IMR-90 (cell line): Measurements from ENCODE around the gene CLCN6. TPM values are rescaled to one million over a fixed set of nuclear protein-coding genes. Genes with fewer than 3 reads are reported as not detected.

Source experiments
- ATAC-seq: fragments of 200-7000 bp; cut with Tn5 transposase; 2 replicates; pipeline ENCODE4 v1.9.1; 2020; ENCODE audit warnings: low read depth, mild to moderate bottlenecking, moderate library complexity
- BruUV-seq: library from RNA; stranded (reverse); fragments of 400-500 nt; replicated peaks from 2 replicates; lab custom pipeline; 2021; lab: Mats Ljungman, UMichigan
- CTCF ChIA-PET: fragments of 300-600 bp; formaldehyde crosslinking; extraction: SDS; loops from one replicate; lab custom pipeline; 2021; ENCODE audit warnings: antibody characterized with exemption; lab: Yijun Ruan, JAX
- POLR2A ChIA-PET: fragments of 300-600 bp; sonication (Branson Sonifier 250); formaldehyde crosslinking; loops from one replicate; lab custom pipeline; 2022; ENCODE audit warnings: antibody characterized with exemption; ENCODE audit not compliant: unreplicated experiment; lab: Charles Lee
- DNase-seq: peaks from one replicate; pipeline ENCODE4 v3.0.0; 2013
- H2AFZ ChIP-seq: replicated peaks from 2 replicates; pipeline ENCODE3; 2013; ENCODE audit warnings: low read length, mild to moderate bottlenecking; ENCODE audit not compliant: poor library complexity
- H2AK5ac ChIP-seq: 2 replicates; pipeline ENCODE4 v1.6.1; 2013; ENCODE audit warnings: low read depth, low read length, inconsistent platforms
- H2AK9ac ChIP-seq: replicated peaks from 2 replicates; pipeline ENCODE3; 2013; ENCODE audit warnings: mild to moderate bottlenecking, low read depth, low read length, moderate library complexity; ENCODE audit not compliant: poor library complexity
- H2BK120ac ChIP-seq: 2 replicates; pipeline ENCODE4 v1.6.1; 2013; ENCODE audit warnings: low read depth, low read length, inconsistent platforms
- H2BK15ac ChIP-seq: 3 replicates; pipeline ENCODE4 v1.6.1; 2013; ENCODE audit warnings: low read depth, low read length, inconsistent platforms
- H2BK20ac ChIP-seq: 2 replicates; pipeline ENCODE4 v1.6.1; 2013; ENCODE audit warnings: low read depth, mild to moderate bottlenecking, inconsistent platforms, low read length, moderate library complexity
- H2BK5ac ChIP-seq: 2 replicates; pipeline ENCODE4 v1.6.1; 2013; ENCODE audit warnings: mild to moderate bottlenecking, low read depth, low read length, inconsistent platforms; ENCODE audit not compliant: poor library complexity, severe bottlenecking
- H3K14ac ChIP-seq: replicated peaks from 2 replicates; pipeline ENCODE4 v1.6.1; 2013; ENCODE audit warnings: low read depth, low read length, inconsistent platforms
- H3K18ac ChIP-seq: 2 replicates; pipeline ENCODE4 v1.6.1; 2013; ENCODE audit warnings: low read depth, low read length, control low read depth
- H3K23ac ChIP-seq: 2 replicates; pipeline ENCODE4 v1.6.1; 2013; ENCODE audit warnings: low read depth, low read length, inconsistent platforms
- H3K27ac ChIP-seq: 2 replicates; pipeline ENCODE4 v1.5.1; 2013; ENCODE audit warnings: mild to moderate bottlenecking, control low read depth, low read length; ENCODE audit not compliant: insufficient read depth
- H3K27me3 ChIP-seq: 2 replicates; pipeline ENCODE4 v1.6.1; 2013; ENCODE audit warnings: low read length; ENCODE audit not compliant: control insufficient read depth, insufficient read depth
- H3K36me3 ChIP-seq: 2 replicates; pipeline ENCODE4 v1.6.1; 2013; ENCODE audit warnings: low read length, mixed read lengths; ENCODE audit not compliant: control insufficient read depth, insufficient read depth
- H3K4ac ChIP-seq: 2 replicates; pipeline ENCODE4 v1.6.1; 2013; ENCODE audit warnings: low read depth, low read length, inconsistent platforms
- H3K4me1 ChIP-seq: 2 replicates; pipeline ENCODE4 v1.6.1; 2013; ENCODE audit warnings: low read length, mixed read lengths; ENCODE audit not compliant: control insufficient read depth, insufficient read depth
- H3K4me2 ChIP-seq: 2 replicates; pipeline ENCODE4 v1.6.1; 2013; ENCODE audit warnings: low read depth, mild to moderate bottlenecking, control low read depth, low read length, moderate library complexity
- H3K4me3 ChIP-seq: 2 replicates; pipeline ENCODE4 v1.5.1; 2013; ENCODE audit warnings: low read depth, mild to moderate bottlenecking, control low read depth, low read length, moderate library complexity; ENCODE audit not compliant: insufficient read depth
- H3K56ac ChIP-seq: 2 replicates; pipeline ENCODE4 v1.6.1; 2013; ENCODE audit warnings: low read length, inconsistent platforms; ENCODE audit not compliant: insufficient read depth; ENCODE audit errors: extremely low read depth
- H3K79me1 ChIP-seq, 2 experiments: 2 replicates each; pipeline ENCODE4 v1.6.1; 2013; ENCODE audit warnings: low read length in 2 of 2, inconsistent platforms in 1 of 2, low read depth in 1 of 2
- H3K9ac ChIP-seq: 2 replicates; pipeline ENCODE4 v1.6.1; 2013; ENCODE audit warnings: low read depth, low read length, control low read depth
- H3K9me1 ChIP-seq: 2 replicates; pipeline ENCODE4 v1.6.1; 2013; ENCODE audit warnings: low read length, inconsistent platforms; ENCODE audit not compliant: insufficient read depth
- H3K9me3 ChIP-seq: 2 replicates; pipeline ENCODE4 v1.6.1; 2013; ENCODE audit warnings: low read length; ENCODE audit not compliant: control insufficient read depth, insufficient read depth
- H4K20me1 ChIP-seq: 2 replicates; pipeline ENCODE4 v1.6.1; 2013; ENCODE audit warnings: low read length, inconsistent platforms; ENCODE audit not compliant: insufficient read depth
- H4K5ac ChIP-seq: 2 replicates; pipeline ENCODE4 v1.6.1; 2013; ENCODE audit warnings: mild to moderate bottlenecking, low read depth, low read length, control low read depth
- H4K8ac ChIP-seq, 2 experiments: 2 replicates each; pipeline ENCODE4 v1.6.1; 2013; ENCODE audit warnings: low read depth in 2 of 2, low read length in 2 of 2, control low read depth in 1 of 2, inconsistent platforms in 1 of 2
- H4K91ac ChIP-seq: 2 replicates; pipeline ENCODE4 v1.6.1; 2013; ENCODE audit warnings: low read depth, low read length, inconsistent platforms; ENCODE audit not compliant: insufficient read depth
- FOS ChIP-seq: fragments of 150-350 bp; IDR thresholded peaks from 2 replicates; pipeline ENCODE4 v1.6.1; 2016; ENCODE audit warnings: low read depth, low read length
- RAD21 ChIP-seq: IDR thresholded peaks from 2 replicates; pipeline ENCODE4 v1.6.1; 2012; ENCODE audit warnings: low read length, improper control_type of control experiment
- RCOR1 ChIP-seq: IDR thresholded peaks from 2 replicates; pipeline ENCODE4 v1.6.1; 2012; ENCODE audit warnings: mild to moderate bottlenecking, low read length, improper control_type of control experiment; ENCODE audit not compliant: insufficient replicate concordance
- WGBS, 2 experiments: methylation state at CpG; one replicate each; pipeline versions ENCODE4 v1.1.5 to v1.1.7; 2013; ENCODE audit warnings: missing lambda C conversion rate in 2 of 2; ENCODE audit not compliant: insufficient read length in 1 of 2; ENCODE audit errors: extremely low coverage in 2 of 2; 5-methylcytosine and 5-hydroxymethylcytosine counted together
- dilution Hi-C: fragments of 300-500 bp; cut with HindIII; formaldehyde crosslinking; loops from one replicate; pipeline ENCODE4 v1.14.3; 2018; ENCODE audit warnings: low sequenced_read_pairs; ENCODE audit not compliant: unreplicated experiment
- in situ Hi-C: fragments of 300-500 bp; cut with MboI; formaldehyde crosslinking; loops from 3 replicates; pipeline ENCODE4 v1.14.3; 2019; ENCODE audit warnings: low sequenced_read_pairs, inconsistent platforms, mixed read lengths
- intact Hi-C: fragments of 100-400 bp; cut with micrococcal nuclease; formaldehyde crosslinking; loops from 2 replicates; pipeline ENCODE4 v1.10.0; 2022
- polyA plus RNA-seq, 3 experiments: library from polyadenylated mRNA; depleted of rRNA; stranded (reverse); fragments of >200 nt; gene quantifications; 2 replicates each; pipeline ENCODE4 v1.2.3, GENCODE V29; 2012; ENCODE audit warnings: low replicate concordance in 1 of 3
- total RNA-seq: library from RNA; depleted of rRNA; stranded (reverse); fragments of >200 nt; gene quantifications from 2 replicates; pipeline ENCODE4 v1.2.3, GENCODE V29; 2012

The CLCN6 gene
- total and polyA plus RNA-seq, 2 of the 4 experiments (the other 2 are of a cell fraction) = 4.1 to 10.6 TPM

DNA sequence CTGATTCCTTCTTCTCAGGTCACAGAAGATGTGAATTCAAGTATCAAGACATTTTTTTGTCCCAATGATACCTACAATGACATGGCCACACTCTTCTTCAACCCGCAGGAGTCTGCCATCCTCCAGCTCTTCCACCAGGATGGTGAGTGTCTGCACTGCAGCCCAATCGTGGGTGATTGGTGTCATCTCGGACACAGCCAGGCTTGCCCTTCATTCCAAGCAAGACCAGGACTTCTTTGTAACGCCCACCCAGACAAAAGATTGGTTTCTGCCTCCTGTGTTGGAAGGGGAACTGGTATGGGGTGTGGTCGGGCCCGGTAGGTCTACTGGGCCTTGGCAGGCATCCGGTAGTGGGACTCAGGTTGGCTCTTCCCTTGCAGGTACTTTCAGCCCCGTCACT lies 27.5 kb downstream of the CLCN6 start:
- intact Hi-C loops (no loop called here), dilution Hi-C loops (no loop called here), in situ Hi-C loops (no loop called here)
- TF ChIP-seq FOS (no peak), RCOR1 (no peak), RAD21 (no peak)
- Histone ChIP-seq H3K79me1 (peaks cover 0 to 4% of the 10 kb centered on the region in 2 experiments; a peak in 2 of 4 replicates), H2BK120ac (no peak overlapping the region), H3K27me3 (no peaks in the 10 kb centered on the region), H3K27ac (no peak overlapping the region), H3K9me3 (no peaks in the 10 kb centered on the region), H3K4me1 (no peaks in the 10 kb centered on the region), H3K36me3 (peaks cover 75% of the 10 kb centered on the region), H4K5ac (no peak overlapping the region), H3K9ac (no peak overlapping the region), H4K91ac (no peak overlapping the region), H2BK20ac (no peak overlapping the region), H3K4me2 (no peak overlapping the region), H2AK5ac (no peak overlapping the region), H2AFZ (no peak overlapping the region), H3K14ac (no peak overlapping the region), H2BK15ac (no peak overlapping the region), H2AK9ac (no peak overlapping the region), H3K4me3 (no peak overlapping the region), H3K4ac (no peak overlapping the region), H3K18ac (no peak overlapping the region), H3K23ac (no peak overlapping the region), H4K20me1 (peaks cover 9% of the 10 kb centered on the region; the same call in 1 of the 2 replicates), H3K9me1 (no peaks in the 10 kb centered on the region), H2BK5ac (no peak overlapping the region), H3K56ac (no peak overlapping the region), H4K8ac (no peak overlapping the region)
- ATAC-seq = no peak
- 97% methylated on average over 4 of the region's 8 CpGs; no CpG with 5 or more reads in 1 of the 2 experiments for WGBS, 2 experiments
- DNase-seq = no peak
- ChIA-PET POLR2A (no interaction called here), CTCF (no interaction called here)
- BruUV-seq = no TSS peak
